HG02763 (cell line): ENCODE data around the gene ATP5ME.

ENCODE experiments used
- ATAC-seq: cut with Tn5 transposase; IDR thresholded peaks from one replicate; pipeline ENCODE4 v1.9.1; 2021; ENCODE audit warnings: mild to moderate bottlenecking, moderate library complexity; ENCODE audit not compliant: unreplicated experiment

ATP5ME gene

DNA sequence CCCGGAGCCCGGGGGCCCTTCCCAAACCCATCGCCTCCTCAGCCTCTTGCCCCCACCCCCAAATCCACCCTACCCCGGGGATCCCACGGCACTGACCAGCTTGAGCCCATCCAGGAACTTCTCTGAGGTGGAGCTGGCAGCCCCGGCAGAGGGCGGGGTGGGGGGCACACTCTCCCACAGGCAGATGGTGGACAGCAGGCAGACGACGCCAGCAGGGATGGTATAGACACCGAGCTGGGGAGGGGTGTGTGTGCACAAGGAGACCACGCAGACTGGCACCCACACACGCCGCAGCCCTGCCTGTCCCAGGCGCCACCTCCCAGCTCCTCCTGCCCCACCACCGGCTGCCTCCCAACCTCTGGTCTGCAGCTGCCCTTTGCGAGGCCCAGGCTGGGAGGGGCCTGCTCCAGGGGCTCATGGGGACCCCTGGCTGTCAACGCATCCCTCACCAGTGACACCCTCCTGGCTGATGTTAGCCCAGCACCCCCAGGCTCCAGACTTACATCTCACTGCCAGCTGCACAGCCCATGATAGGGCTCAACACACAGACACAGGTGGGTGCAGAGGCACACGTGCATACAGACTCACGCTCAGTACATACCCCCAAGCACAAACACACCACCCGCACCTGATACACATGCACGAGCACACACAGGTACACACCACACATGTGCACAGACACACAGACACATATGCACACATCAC is 10.7 kb upstream of the ATP5ME start:
- ATAC-seq: no peak

DNA sequence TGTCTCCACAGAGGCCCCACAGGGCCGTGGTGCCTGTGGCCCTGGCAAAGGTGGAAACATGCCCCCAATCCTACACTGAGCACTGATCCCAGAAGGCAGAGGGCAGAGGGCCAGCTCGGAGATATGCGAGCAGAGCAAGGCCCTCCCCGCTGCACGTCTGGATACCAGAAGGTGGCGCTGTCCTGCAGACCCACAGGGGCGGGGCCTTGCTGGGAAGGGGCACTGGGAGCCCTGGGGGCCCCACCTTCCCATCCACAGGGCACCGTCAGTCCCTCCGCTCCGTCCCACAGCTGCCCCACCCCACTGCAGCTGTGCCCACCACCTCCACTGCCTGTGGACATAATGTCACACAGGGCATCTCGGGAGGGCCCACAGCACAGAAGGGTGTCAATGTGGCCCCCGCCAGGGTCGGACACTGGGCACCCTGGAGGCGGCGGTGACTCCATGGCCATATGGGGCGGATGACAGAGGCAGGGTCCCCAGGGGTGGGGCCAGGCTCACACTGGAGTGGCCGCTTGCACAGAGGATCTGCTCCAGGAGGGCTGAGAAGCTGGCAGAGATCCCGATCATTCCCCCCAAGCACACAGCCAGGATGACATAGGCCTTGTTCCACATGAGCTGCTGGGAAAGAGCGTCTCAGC is 10.0 kb upstream of the ATP5ME start:
- no peak for ATAC-seq

GRCh38 chr4:683247-683897 is 9.3 kb upstream of the ATP5ME start:
- ATAC-seq: no peak

DNA sequence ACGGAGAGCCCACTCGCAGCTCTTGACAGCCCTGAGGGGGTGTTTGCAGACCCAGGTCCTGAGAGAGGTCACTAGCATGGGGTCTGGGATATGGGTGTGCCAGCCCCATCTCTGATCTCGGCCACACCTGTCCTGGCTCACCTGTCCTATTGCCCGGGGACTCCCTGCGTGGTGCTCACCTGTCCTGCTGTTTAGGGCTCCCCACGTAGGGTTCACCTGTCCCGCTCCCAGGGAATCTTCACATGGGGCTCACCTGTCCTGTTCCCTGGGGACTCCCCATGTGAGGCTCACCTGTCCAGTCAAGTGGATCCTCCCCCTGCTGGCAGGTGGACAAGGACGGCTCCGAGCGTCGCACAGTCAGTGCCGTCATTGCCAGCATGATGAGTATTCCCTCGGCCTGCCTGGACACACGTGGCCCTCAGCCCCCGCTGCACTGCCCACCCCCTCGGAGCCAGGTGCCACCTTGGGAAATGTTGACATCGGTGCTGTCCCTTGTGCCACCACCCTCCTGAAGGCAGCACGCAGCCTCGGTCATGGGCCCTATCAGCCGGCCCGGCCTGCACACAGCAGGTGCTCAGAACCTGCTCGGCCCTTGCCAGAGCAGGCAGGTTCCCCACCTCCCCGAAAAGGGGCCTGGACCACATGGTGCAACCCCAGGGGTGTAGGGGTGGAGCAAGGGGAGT is 8.6 kb upstream of the ATP5ME start:
- ATAC-seq: no peak

- no peak for ATAC-seq
These were observed 7.8 kb upstream of the ATP5ME start for GRCh38 chr4:681736-682451.

GRCh38 chr4:680928-681645 is 7.0 kb upstream of the ATP5ME start:
- ATAC-seq: peak; percentile 35

- no peak for ATAC-seq
These were observed 6.5 kb upstream of the ATP5ME start for GRCh38 chr4:680551-680927.

GRCh38 chr4:680091-680490 is 6.0 kb upstream of the ATP5ME start:
- no peak for ATAC-seq

GRCh38 chr4:679629-680028 is 5.6 kb upstream of the ATP5ME start:
- ATAC-seq: no peak

DNA sequence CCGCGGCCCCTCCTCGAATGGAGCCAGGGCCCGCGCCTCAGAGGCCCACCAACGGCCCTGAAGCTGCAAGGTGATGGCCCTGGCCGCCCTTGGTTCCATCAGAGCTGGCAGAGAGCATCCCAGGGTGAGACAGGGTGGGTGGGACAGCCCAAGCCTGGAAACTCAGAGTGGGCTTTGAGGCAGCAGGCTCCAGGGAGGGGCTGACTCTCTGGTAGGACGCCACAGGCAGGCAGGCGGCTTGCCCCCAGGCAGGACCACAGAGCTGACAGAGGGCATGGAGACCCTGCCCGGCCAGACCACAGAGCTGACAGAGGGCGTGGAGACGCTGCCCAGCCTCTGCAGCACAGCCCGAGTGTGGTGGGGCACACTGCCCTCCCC is 5.0 kb upstream of the ATP5ME start:
- ATAC-seq: no peak

GRCh38 chr4:678331-679103 is 4.4 kb upstream of the ATP5ME start:
- ATAC-seq: no peak

DNA sequence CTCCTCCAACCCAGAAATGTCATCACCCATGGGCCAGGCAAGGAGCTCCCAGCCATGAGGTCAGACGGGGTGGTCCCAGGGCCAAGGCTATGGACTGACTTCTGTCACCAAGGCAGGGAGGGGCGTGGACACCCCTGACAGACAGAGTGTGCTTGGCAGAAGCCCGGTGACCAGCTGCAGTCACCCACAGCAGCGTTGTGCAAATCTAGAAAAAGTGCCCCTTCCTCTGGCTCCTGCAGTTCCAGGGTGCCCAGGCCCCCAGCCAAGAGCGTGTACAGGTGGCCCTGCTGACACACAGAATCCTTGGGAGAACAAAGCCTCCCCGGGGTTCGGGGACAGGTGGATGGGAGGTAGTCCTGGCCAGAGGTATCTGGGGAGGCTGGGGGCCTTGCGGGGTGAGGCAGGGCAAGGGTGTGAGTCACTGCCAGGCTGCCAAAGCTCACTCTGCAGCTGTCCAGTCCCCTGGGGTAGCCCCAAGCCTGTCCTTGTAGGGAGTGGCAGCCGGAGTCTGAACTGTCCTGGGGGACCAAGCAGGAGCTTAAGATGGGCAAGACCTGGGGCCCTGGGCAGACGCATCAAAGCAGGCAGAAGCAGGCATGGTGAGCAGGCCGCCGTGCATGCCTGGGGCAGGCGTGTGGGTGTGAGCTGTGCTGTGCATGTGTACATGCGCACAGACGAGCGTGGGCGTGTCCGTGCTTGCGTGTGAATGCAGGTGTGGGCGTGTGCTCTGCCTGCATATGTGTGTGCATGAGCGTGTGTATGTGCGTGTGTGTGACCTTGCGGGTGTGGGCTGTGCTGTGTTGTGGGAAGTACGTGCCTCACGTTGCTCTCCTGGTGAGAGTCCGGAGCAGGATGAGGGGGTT is 3.6 kb upstream of the ATP5ME start:
- no peak for ATAC-seq

DNA sequence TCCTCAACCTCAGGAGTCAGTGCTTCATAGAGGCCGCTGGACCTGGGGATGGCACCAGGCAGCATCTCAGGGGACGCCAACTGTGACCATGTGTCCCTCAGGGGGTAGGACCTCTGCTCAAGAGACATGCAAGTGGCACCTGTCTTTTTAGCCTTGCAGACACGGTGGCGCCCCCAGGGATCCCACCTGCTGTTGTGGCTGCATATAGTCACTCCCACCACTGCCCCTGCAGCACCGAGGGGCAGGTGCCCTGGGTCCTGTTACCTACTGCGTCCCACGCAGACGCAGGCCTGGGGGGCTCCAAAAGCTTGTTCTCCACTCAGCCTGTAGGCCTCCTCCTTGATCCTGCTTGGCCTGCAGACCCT is 2.8 kb upstream of the ATP5ME start:
- ATAC-seq: no peak

GRCh38 chr4:675980-676870 is 2.1 kb upstream of the ATP5ME start:
- peak; percentile 26 for ATAC-seq

- no peak for ATAC-seq
These were observed 1.2 kb upstream of the ATP5ME start for GRCh38 chr4:675036-675882.

- ATAC-seq: no peak
These were observed 556 bp downstream of the ATP5ME start for GRCh38 chr4:673349-674091.
